Stimulated activated CD4-positive, alpha-beta T cell treated with anti-CD3 and anti-CD28 coated beads, Interleukin-15, amount 100 ng/mL, for 1 hour (primary cell): ENCODE data around the gene UNC45B.
A peak's percentile ranks its signal among the peaks of the same experiment; 100 is the strongest.
"Not testable (repeated sequence)": the region's sequence is repeated elsewhere in the genome, so short reads cannot be mapped to it uniquely, and the experiment has no call there.

Source experiments
- DNase-seq, 2 donors: peaks; one replicate each; pipeline ENCODE4 v3.0.0-alpha.2; 2020; ENCODE audit warnings: low read depth in 1 of 2, low spot score in 1 of 2

UNC45B gene, protein sequence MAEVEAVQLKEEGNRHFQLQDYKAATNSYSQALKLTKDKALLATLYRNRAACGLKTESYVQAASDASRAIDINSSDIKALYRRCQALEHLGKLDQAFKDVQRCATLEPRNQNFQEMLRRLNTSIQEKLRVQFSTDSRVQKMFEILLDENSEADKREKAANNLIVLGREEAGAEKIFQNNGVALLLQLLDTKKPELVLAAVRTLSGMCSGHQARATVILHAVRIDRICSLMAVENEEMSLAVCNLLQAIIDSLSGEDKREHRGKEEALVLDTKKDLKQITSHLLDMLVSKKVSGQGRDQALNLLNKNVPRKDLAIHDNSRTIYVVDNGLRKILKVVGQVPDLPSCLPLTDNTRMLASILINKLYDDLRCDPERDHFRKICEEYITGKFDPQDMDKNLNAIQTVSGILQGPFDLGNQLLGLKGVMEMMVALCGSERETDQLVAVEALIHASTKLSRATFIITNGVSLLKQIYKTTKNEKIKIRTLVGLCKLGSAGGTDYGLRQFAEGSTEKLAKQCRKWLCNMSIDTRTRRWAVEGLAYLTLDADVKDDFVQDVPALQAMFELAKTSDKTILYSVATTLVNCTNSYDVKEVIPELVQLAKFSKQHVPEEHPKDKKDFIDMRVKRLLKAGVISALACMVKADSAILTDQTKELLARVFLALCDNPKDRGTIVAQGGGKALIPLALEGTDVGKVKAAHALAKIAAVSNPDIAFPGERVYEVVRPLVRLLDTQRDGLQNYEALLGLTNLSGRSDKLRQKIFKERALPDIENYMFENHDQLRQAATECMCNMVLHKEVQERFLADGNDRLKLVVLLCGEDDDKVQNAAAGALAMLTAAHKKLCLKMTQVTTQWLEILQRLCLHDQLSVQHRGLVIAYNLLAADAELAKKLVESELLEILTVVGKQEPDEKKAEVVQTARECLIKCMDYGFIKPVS

DNA sequence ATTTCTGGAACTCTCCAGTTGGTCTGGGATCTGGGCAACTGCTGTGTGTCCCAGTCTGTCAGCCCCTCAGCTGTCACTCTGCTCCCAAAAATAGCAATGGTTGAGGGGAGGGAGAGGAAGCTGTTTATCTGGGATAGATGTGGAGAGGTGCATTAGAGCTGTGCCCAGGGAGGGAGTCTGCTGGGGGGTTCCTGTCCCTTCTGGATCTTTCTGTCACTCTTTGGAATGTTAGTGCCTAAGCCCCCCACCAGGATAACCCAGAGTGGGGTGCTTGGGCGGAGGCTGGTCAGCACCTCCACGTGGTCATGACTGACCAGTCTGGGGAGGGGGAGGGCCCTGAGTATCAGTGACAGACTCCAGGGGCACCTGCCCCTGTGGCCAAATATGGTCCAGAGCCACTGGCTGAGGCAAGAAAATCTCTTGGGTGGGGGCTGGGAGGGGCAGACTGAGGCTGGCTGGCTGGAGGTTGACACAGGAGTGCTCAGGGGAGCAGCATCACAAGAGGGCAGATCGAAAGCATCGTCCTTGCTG lies at the start of gene UNC45B:
Gene UNC45B, plus strand, starts transcription at position 443 of the 531 bp plus-strand sequence. CDS start 447 bp downstream, outside the sequence.
- DNase-seq: no peak

DNA sequence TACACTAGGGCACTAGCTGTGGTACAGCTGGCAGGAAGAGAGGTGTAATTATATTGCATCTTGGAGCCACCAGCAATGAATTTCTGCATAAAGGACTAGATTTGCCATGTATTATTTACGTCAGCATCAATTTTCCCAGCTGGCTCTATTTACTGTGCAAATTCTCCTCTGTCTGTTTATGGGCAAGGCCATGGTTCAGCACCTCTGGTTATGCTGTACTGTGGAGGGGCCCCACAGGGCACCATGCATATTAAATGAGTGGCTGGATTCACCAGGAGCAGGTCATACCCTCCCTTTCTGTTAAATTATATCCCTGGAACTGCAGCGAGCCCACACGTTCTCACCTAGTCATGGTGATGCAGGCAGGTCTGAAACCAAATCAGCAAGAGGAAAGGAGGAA lies 47.7 kb upstream of the UNC45B start:
- no peak for DNase-seq

DNA sequence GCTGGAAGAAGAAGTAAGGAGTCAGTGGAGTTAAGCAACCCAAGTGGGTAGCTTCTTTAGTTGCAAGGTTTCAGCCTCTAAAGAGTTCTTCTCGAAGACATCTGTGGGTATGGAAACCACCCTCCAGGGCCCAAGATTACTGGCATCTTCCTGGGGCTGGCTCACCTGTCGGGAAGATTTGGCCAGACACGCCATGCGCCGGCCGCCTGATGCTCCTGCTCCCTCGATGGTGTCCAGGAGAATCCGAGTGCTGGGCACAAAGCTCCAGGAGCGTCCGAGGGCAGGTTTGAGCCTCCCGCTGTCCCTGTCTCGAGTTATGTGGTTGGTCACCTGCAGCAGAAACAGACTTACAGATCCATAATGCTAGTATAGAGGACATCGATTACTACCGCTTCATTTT lies 46.6 kb upstream of the UNC45B start:
- no peak for DNase-seq

DNA sequence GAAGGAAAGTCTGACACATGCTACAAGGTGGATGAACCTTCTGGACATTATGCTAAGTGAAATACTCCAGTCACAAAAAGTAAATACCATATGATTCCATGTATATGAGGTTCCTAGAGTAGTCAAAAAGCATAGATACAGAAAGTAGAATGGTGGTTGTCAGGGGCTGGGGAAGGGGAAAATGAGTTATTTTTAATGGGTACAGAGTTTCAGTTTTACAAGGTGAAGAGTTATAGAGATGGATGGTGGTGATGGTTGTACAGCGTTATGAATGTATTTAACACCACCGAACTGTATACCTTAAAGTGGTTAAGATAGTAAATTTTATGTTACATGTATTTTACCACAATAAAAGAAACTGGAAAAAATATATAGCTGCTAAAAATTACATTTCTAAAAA lies 45.9 kb upstream of the UNC45B start:
- DNase-seq: no peak

DNA sequence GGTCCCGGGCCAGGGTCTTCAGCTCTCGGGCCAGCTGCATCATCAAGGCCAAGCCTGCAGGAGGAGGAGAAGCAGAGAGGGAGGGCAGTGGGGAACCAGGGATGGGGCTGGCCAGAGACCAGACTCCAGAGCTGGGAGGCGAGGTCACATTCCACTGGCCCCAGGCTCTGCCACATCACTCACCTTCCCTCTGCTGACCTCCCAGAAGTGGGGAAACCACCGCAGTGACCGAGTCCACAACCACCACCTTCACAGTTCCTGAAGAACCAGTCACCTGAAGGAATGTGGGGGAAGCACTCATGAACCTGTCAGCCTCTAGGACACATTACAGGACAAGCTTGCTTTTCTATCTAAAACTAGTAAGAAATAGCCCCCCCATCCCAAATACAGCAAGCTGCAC lies 44.3 kb upstream of the UNC45B start:
- no peak for DNase-seq

DNA sequence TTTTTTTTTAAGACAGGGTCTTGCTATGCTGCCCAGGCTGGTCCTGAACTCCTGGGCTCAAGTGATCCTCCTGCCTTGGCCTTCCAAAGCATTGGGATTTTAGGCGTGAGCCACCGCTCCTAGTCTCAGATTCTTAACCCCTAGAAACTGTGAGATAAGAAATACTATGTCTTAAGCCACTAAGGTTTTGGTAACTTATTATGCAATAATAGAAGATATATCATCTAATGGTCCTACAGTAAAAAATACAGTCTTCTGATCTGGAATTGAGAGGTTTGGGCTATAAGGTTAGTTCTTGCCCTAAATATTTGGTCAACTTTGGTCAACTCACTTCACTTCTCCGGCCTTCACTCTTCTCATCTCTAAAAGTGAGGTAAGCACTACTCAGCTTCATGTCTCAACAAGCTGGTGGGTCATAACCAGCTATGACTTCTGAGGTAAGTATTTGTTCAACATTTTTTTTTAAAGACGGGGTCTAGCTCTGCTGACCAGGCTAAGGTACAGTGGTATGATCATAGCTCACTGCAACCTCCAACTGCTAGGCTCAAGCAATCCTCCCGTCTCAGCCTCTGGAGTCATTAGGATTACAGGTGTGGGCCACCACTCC lies 42.7 kb upstream of the UNC45B start:
- DNase-seq: no peak

DNA sequence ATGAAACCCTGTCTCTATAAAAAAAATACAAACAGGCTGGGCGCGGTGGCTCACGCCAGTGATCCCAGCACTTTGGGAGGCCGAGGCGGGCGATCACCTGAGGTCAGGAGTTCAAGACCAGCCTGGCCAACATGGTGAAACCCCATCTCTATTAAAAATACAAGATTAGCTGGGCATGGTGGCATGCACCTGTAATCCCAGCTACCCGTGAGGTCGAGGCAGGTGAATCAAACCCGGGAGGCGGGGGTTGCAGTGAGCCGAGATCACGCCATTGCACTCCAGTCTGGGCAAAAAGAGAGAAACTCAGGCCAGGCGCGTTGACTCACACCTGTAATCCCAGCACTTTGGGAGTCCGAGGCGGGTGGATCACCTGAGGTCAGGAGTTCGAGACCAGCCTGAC lies 36.8 kb upstream of the UNC45B start:
- DNase-seq: not testable (repeated sequence)

DNA sequence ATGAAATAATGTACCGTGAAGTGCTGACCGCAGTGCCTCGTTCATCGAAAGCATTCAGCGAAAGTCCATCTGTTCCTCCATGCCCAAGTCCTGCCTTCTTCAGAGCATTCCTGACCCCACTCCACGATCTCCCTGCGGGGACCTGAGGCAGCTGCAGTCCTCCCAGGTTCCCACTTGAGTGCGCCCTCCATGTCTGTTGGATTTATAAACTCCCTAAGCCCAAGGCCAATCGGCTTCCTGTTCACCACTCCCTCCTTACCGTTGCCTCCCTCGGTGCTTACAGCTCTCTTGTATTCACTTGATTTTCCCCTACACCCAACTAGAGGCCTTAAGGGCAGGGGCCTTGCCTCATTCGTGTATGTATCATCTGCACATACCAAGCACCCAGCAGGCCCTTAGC lies 30.8 kb upstream of the UNC45B start:
- DNase-seq: no peak

DNA sequence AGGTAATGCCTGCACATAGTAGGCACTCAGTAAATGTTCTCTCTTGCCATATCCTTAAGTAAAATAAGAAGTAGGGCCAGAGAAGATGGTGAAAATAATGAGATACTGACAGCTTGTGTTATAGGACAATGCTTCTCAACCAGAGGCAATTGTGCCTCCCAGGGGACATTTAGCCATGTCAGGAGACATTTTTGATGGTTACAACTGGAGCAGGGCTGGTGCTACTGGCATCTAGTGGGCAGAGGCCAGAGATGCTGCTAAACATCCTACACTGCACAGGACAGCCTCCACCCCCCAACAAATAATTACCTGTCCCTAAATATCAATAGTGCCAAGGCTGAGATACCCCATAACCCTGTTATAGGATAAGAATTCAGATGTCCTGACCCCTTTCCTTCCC lies 29.6 kb upstream of the UNC45B start:
- no peak for DNase-seq

DNA sequence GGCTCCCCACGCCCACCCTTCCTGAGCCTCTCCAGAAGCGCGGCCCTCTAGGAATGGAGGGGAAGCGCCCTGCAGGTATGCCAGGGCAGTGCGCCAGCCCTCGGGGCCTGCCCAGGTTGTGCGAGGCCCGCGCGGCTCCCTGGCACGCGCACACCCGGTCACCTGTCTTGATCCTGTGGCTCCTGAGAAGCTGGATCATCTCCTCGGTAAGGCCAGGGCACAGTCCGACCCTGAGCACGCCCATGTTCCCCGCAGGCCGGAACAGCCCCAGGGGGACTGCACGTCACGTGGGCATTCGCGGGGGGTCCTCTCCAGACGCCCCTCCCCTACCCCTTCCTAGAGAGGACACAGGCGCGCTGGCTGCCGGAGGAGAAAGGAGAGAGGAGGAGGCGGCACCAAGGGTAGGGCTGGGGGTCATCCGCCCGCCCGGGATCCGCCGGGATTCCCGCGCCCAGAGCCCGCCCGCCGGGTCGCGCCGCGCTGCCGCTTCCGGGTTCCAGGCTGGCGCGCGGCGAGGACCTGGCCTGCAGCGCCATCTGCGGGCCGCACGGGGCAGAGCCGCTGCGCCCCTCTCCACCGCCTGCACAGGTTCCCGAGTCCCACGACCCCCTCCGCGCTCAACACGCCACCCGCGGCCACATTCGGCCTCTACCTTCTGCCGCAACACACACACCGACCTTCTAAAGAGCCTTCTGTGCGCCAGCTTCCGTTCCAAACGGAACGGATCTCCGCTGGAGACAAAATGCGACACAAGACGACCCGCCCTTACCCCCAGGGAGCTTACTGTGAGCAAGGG lies 28.0 kb upstream of the UNC45B start, which contains the start of gene RAD51D:
Gene RAD51D, minus strand, starts transcription at position 491 of the 796 bp plus-strand sequence. Its CDS starts 247 bp downstream, at position 244.
- peak; percentile 66 to 74 for DNase-seq

DNA sequence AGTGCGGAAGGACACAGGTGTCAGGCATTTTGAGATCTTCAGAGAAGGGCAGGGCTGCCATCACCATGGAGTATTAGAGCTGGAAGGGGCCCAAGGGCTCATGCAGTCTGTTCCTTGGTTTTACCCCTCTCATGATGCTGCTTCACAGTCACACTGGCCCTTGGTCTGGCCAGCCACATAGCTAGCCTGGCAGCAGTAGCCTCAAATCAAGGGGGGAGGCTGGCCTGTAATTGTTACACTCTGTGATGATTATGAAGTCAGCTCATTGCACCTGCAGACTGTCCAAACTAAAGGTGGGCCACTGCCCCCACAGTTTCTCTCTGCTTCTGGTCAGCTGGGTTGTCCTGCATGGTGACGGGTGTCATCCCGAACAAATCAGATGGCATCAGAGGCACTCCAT lies 26.3 kb upstream of the UNC45B start, which contains the start of gene FNDC8:
Gene FNDC8, plus strand, starts transcription at position 301 of the 400 bp plus-strand sequence. Its CDS starts 79 bp downstream, at position 380.
- no peak for DNase-seq

DNA sequence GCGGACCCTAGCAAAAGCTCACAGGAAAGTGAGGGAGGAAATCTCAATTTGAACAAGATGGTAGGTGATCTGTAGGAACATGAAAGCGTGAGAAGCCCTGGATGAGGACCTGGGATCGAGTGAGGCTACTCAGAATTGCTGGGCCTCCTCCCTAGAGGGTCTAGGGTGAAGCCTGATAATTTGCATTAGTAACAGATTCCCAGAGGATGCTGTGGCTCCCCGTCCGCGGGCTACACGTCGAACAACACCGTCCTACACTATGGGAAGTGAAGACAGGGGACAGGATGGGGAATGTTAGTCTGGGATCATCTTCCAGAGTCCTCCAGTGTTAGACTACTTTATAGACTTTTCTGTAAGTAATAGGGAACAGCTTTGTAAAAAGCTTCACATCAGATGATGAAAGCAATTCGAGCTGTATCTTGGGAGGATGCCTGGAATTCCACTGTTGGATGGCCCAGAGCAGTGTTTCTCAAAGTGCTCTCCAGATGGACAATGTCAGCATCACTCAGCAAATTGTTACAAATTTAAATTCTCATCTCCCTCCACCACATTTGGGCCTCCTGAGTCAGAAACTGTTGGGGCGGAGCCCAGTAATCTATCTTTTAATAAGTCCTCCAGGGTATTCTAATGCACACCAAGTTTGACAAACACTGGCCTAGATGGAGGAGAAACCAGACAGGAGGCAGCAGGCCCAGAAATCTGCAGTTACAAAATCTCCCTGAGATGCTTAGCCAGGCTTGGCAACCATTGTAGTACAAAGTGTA lies 19.7 kb upstream of the UNC45B start:
- DNase-seq: no peak

DNA sequence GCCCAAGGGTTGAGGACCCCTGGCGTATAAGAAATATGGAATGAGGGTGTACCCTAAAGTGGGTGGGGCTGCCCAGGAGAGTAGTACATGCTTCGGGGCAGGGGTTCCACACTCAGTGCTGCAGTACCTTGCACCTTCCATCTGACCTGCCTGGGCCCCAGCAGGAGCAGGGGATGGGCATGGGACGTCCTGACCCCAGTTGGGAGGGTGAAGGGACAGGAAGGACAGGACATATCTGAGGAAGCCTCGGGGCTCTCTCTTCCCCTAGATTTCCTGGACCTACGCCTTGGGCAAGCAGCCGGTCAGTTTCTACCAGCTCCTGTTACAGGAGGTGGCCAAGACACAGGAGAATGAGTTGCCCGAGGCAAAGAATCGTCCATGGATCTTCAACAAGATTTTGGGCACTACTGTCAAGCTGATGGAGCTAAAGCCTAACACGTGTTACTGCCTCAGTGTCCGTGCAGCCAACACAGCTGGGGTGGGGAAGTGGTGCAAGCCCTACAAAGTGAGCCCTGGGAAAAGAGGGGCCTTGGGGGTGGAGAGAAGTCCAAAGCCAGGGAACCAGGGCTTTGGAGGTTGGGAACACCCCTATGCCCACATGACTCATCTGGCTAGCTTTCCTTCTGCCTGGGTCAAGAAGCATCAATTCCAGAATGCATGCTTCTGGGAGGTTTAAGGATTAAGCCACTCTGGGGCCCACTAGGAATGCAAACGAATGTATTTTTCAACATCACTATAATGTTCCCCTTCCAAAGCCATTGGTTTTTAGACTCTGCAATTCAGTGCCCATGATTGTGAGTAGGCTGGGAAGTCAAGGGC lies 18.3 kb upstream of the UNC45B start:
- no peak for DNase-seq

DNA sequence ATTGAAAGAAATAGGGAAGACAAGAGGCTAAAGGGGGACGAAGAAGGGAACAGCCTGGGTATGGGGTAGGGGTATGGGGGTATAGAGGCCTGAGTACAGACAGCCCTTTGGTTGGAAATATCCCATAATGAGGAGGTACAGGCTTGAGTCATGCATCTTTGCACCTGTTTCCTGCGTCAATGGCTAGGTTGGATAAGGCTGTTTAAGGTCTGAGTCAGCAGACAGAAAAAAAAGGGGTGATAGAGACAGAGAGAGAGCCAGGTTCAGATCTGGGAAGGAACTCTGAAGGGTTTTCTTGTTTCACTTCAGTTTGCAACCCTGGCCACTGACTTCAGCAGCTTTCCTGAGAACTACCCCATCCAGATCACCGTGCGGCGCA lies 17.7 kb upstream of the UNC45B start:
- no peak for DNase-seq

DNA sequence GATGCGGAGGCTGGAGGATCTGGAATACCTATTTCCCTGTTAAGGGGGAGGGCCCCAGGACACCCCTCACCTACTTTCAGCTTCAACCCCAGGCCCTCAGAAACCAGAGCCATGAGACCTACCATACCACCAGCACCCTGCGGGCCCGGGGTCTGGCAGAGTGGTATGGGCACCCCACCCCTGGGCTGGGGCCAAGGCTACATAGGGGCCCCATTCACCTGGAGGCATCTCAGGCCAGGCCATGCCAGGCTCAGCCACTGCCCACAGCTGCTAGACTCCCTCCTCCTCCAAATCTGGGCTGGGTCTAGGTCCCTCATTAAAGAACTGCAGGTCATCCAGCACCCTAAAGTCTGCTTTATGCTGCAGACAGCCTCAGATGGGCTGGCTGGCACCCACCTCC lies 17.2 kb upstream of the UNC45B start:
- no peak for DNase-seq

DNA sequence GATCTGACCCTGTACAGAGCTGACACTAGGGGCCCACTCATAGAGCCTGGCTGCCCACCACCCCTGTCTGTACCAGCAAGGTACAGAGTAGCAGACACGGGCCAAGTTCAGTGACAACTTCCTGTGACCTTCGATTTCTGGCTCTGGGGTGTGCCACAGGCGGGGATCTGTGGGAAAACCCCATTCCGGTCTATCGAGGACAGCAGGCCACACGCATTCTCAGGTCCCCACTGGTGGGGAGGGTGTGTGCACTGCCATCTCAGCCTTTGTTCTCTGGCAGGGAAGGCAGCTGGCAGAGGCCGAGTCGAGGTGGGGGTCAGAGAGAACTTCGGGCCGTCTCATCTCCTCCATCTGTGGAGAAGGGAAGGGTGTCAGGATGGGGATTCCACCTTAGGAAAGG lies 15.5 kb upstream of the UNC45B start:
- no peak for DNase-seq

DNA sequence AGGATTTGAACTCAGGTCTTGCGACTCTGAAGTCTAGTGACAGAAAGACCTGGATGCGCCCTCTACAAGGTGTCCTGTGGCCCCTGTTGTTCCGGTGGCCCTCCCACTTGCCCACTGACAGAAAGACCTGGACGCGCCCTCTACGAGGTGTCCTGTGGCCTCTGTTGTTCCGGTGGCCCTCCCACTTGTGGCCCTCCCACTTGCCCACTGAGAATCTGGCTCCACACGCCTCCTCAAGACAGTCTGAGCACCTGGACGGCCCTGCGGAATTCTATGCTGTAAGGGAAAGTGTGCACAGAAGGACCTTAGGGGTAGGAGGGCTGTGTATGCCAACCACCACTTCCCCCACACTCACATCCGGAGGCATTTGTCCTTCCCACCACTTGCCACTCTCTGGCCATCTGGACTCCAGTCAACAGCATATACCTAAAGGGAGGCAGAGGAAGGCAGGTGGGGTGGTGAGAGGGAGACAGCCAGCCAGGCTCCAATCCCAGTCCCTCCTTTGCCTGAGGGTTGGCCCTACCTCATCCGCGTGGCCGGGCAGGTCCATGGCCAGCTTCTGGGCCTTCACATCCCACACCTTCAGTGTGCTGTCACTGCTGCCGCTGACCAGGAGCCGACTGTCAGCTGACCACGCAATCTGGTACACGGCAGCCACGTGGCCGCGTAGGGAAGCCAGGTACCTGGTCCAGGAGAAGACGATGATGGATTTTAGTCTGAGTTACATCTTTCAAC lies 14.6 kb upstream of the UNC45B start:
- DNase-seq: no peak

DNA sequence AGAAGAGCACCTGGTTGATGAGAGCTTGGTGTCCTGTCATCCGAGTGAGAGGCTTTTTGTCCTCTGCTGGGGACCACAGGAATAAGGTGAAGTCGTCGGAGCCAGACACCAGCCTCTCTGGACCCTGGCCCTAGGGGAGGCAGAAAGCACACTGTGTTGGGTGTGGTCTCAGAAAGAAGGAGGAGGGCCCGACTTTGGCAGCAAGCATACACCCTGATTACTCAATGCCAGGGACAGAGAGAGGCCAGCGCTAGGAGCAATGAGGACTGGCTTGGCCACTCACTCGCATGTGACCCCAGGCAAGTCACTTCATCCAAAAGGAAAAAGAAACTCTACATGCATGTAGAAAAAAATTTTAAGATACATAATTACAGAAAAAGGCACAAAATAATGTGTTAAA lies 12.3 kb upstream of the UNC45B start:
- DNase-seq: no peak
